Femur (tissue), 1 donor: ENCODE results near the gene MAPK10.

ENCODE experiments used
- DNase-seq: peaks from one replicate; pipeline ENCODE4 v3.0.0-alpha.2; 2017

The MAPK10 gene

DNA sequence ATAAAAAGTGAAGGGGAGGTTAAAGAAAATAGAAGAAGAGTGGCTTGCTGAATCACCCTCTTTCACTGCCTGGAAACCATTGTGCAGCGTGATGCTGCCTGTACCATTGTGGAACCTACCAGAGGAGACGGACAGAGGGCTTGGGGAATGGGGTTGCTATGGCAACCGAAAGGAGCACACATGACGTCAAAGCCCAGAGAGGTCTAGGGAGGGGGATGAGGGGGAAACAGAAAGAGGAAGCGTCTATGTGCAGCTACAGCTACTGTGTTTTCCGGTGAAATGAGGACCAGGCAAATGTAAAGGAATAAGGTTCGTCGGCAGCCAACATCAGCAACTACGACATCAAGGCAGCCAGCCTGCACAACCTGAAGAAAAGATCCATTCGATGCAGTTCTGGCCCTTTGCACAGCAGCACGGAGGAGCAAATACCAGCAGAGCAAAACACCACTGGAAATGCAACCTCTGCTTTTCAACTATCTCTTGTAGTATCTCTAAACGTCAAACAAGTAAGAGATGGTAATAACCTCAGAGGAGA is at the start of gene MAPK10:
Gene MAPK10 (minus strand): TSS at position 110 of the 535 bp plus-strand sequence.
- peak; percentile 88 for DNase-seq

DNA sequence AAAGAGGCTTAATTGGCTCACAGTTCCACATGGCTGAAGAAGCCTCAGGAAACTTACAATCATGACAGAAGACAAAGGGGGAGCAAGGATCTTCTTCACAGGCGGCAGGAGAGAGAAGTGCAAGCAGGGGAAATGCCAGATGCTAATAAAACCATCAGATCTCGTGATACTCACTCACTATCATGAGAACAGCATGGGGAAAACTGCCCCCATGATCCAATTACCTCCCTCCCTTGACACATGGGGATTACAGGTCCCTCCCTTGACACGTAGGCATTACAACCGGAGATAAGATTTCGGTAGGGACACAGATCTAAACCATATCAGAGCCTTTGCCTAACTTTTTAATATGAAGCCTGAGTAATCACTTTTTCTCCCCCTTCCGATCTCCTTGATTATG is 43.7 kb upstream of the MAPK10 start:
- DNase-seq, result no peak

DNA sequence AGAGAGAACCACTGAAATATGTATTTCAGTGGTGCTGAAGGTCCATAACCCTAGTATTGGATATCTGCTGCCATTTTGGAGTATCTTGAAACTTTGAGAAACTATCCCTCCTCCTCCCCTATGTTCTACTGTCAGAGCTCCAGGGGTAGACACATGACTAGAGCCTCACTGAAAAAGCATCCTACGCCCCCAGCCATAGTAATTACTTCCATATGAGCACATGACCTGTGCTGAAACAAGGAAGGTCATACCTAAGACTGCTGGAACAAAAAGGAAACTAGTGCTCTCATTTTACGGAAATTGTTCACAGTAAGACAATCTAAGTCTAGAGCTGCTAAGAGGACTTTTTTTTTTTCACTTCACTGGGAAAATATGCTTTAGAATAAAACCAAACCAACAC is 42.0 kb upstream of the MAPK10 start:
- no peak for DNase-seq

DNA sequence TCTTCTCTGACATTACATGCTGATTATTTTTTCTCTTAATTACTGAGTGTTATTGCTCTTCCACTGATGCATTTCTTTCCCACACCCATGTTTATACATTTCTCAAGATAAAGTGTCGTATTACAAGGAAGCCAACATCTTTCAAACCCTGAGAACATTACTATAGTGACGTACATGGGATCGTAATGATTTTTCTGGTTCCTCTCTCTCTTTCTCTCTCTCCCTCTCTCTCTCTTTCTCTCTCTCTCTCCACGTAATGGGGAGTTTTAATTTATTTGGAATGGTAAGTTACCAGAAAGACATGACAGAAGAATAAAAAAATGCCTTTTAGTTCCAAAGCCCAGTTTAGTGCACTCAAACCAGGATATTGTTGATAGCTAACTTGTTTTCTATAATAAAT is 40.4 kb upstream of the MAPK10 start:
- no peak for DNase-seq

DNA sequence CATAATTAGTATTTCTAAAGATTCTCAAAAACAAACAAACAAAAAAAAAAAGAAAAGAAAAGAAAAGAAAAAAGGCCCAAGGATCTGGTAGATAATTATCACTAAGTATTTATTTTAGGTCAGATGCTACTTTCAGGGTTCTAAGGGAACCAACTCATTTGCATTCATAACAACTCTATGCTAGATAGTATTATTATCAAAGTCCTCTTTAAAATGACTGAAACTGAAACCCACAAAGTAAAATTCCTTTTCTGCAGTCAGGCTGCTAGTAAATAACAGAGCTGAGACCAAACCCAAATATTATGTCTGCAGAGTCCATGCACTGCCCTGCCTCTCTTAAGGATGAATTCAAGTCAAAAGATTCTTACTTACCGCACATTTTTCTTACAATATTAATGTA is 38.3 kb upstream of the MAPK10 start:
- no peak for DNase-seq

DNA sequence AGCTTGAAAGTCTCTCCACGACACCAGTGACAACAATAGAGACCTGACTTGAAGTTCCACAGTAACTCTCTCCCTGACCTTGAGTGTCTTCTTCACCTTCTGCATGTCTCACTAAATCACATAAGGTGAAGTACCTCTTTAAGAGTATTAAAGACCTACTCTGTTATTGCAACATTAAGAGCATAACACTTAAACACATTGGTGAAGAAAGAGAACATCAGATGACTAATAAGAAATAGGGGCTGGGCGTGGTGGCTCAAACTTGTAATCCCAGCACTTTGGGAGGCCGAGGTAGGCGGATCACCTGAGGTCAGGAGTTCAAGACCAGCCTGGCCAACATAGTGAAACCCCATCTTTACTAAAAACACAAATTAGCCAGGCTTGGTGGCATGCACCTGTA is 33.9 kb upstream of the MAPK10 start:
- DNase-seq, result no peak

DNA sequence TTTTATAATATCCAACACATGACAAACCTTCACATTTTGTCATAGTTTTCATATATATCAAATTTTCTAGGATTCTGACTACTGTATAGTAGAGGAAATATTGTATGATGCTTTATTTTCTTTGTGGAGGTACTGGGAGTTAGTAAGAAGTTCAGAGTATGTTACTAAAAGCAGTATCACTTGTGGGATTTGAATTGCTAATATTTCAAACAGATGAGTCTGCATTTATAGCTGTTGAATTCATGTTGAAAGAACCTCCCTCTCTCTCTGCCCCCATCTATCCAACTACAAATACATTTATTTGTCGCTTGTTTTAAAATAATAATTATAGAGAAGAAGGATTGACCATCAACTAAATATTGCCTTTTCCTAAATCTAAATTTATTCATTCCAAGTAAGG is 29.8 kb upstream of the MAPK10 start:
- DNase-seq, result no peak

DNA sequence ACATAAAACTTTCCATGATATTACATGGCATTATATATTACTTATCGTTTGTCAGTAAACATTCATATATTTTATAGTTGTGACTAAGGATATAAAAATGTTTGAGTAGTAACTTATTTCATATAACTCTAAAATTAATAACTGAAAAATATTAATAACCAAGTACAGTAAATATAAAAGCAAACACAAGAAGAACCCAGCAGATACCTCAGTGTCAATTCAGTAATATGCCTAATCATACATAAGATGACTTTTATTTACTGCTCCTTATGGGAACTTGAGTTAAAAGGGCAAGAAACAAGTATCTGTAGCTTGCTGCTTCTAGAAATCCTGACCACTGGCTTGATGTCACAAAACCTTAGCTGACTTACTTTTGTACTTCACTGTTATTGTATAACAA is 28.4 kb upstream of the MAPK10 start:
- no peak for DNase-seq

DNA sequence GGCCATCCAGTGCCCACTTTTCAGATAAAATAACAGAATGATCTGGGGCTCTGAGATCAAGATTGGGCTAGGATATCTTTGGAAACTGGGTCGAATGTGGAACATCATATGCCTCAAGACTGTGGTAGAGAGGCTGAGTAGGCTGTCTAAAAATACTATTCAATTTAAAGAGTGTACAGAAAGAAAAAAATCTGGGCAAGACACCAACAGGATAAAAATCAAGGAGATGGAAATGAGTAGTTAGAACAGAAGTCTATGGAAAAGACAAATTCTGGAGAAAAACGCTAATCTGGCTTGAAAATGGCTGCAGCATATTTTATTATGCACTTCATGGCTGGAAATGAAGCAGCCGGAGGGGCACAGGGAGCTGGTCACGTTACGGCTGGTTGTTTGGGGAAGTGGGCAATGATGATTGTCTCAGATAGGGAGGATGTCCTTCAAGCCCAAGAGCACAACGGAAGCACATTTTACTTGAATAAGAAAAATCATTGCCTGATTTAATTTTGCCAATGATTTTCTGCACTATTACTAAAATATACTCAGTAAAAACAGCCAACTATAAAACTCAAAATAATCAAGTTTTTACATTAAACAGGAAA is 27.1 kb upstream of the MAPK10 start:
- no peak for DNase-seq

DNA sequence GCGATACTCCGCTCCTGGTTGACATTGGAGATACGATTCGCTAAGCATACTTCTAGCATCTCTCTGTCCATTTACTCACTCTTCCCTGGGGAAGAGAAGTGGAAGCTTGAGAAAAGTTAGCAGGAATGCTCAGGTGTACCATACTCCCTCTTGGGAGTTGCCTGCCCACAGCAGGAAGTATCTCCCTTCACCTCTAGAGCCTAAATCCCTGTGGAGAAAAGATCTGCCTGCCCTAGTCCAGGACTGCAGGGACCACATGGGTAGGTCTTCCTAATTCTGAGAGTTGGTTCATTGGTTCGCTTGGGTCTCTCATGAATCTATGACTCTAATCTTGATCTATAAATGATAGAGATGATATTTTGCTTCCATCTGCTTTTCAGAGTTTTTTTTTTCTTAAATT is 26.3 kb upstream of the MAPK10 start:
- DNase-seq, result no peak

DNA sequence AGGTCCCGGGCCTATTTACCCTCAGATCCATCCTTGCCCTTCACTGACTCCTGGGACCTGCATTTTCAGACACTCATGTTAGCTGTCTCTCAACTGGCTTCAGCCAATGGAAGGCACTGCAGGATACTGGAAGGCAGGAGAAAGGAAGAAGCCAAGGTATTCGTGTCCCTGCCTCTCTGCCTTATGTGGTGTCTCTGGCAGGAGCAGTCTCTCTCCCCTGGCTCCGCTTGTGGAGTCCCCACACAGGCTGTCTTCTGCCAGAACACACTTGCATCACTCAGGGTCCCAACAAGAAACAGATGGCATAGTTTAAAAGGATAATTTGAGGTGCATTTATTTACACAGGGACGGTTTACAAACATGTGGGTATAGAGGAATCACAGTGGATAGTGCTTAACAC is 21.6 kb upstream of the MAPK10 start:
- no peak for DNase-seq

DNA sequence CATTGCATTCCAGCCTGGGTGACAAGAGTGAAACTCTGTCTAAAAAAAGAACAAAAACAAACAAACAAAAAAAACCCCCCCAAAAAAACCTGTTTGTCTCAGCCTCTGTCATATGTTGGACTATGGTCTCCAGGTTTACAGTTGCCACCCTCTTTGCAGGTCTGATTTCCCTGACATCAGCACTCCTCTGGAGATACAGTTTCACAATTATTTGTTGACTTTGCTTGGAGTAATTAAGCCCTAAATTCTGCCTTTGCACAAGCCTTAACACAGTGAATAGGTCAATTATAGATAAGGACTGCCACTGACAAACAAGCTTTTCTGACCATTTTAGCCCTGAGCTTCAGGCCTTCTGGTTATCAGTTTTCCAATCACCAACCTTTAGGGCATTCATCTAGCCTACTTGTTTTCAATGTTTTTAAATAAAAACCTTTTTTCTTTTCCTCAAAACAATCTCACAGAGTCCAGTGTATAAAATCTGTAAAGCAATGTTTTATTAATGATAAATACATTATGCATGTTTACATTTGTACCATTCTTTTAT is 20.4 kb upstream of the MAPK10 start:
- DNase-seq, result no peak

DNA sequence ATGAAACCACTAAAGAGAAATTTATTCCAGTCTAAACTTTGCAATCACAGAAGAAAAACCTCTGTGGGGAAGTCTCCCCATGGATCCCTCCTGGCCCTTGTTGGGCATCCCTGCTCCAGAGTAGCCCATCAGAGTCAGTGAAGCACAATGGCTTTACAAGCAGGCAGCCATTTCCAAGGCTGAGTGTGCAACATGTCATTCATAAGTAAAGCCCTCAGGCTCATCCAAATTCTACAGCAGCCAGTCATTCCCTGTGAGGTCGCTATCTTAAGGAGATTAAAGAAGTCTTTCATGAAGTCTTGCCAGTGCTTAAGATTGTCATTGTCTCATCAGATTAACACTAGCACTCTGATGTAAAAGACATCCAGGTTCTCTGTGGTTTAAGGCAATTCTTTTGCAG is 17.0 kb upstream of the MAPK10 start:
- DNase-seq, result no peak

DNA sequence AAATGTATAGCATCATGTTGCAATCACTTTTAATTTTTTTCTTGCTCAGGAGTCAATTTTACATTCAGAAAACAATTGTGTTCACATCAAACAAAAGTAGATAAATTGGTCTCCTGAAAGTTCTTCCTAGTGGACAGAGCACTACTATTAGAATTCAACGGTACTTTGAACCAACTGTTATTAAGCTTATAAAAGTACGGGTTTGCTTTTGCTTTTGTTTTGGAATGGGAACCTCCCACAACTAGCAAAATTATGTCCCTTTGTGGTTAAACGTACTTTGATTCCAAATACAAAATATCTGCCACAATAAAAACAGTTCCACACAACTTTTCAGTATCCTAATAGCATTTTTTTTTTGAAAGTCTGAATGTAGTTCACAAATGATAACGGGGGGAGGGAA is 8.6 kb upstream of the MAPK10 start:
- no peak for DNase-seq

DNA sequence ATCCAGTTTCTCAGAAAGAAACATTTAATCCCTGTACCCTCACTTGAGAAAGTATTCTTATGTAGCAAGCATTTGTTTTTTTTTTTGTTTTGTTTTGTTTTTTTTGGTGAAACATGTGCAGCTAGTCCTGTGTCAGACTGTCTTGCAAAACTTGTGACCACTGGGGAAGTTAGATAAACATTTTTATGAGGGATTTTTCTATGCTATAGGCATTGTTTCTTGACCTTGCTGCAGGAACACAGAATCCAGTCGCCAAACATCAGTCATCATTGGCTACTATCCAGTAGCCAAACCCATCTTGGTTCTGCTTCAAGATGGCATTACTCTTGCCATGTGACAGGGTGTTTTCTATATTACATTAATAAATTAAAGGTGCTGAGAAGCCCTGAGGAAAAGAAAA is 7.7 kb upstream of the MAPK10 start:
- DNase-seq, result no peak

DNA sequence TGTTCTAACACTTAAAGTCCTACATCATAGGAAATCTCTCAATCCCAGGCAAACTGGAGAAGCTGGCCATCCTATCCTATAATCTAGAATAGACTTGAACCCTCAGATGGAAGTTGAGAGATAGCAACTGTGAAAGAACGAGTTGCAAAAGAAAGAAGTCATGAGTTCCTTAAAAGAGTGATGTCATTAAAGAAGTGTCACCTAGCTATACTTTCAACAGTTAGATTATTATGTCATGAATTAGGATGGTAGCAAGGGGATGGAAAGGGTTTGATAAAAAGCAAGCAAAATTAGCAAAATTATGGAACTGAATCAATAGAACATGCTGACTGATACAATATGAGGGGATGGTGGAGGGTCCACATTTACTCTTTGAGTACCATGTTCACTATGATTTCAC is 7.1 kb upstream of the MAPK10 start:
- DNase-seq, result no peak

DNA sequence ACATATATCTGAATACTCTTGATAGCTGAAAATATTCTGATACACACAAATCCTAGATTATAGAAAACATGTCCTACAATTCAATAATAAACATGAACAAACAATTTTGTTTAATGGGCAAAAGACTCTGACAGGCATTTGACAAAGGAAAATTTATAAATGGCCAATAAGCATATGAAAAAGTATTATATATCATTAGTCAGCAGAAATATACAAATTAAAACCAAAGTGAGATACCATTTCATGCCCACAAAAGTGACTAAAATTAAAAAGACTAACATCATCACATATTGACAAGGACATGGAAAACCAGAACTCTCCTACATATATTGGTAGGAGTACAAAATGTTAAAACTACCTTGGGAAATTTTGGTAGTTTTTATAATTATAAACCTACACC is 2.7 kb upstream of the MAPK10 start:
- no peak for DNase-seq

DNA sequence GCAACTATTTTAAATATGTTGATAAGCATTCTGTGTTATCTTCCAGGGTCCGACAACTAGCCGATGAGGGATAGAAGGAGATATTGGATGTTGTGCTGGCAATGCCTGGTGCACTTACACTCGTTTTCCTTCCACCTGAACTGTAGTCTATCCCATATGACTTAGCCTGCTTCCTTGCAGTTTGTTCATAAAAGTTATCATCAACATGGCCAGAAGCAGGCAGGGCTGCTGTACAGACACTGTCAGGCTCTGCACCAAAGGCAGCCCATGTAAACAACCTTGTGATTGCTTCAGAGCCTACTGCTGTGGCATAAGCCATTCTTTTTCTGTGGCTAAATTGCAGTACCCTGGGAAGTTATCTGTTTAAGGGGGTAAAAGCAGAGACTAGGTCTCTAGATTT is 1.6 kb downstream of the MAPK10 start:
- DNase-seq, result no peak

DNA sequence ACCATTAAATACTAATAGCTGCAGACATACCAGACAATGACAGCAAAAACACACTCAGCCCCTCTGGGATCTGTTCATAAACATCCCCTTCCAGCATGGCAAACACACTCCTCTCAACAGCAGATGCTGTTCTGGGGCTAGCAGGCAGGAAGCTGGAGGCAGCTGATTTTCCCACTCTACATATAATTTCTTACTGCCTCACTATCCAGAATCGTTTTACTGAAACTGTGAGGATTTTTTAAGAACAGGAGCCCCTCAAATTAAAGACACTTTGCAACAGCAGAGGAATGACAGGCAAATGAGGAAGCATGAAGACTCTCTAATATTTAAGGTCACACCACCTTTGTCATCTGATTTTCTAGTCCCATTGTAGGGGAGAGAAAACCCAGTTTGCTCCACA is 2.2 kb downstream of the MAPK10 start:
- DNase-seq, result peak; percentile 17

DNA sequence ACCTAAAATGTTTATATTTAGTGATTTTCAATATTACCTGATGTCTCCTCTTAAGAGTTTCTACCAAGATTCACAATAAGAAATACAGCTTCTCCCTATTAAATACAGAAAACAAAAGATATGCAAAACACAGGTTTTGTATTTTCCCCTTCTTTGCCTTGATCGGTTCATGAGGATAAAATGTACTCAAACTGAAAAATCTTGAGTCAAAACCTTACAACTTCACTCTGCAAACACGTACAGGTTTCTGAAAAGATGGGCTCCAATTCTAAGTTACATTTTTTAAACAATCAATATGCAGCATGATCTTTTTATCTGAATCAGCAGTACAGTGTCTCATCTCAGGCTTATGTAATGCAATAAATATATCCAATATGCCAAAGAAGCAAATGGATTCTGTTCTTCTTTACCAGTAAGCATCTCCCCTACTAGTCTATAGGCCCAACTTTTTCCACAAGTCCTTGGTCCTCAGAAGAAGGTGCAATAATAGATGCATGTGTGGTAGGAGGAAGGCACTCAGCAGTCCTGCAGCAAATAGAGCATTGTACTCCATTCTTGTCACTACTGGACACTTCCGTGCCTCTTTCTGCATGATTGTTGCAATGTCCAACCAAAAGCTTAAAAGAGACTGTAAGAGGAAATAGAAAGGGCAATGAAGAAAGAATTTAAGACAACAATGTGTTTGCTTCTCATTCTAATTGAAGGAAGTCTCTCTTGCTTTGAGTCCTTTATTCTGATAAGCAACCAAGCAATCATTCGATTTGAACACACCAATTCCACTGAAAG is 3.2 kb downstream of the MAPK10 start:
- no peak for DNase-seq

DNA sequence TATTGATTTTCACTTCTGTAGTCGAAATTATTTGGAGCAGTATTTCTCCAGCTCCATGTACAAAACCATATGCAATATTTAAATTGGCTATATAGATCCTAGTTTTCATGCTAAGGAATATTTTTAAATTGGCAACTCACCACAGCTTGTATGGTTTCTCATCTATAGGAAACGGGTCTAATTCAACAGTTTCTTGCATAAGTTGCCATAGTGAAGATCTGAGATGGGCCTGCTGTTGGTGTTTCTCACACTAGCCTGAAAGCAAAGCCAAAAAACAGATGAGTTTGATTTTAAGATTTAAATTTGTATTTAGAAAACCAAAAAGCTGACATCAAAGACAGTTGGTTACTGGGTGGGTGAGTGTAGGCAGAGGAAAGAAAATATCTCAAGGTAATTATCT is 5.5 kb downstream of the MAPK10 start:
- no peak for DNase-seq

DNA sequence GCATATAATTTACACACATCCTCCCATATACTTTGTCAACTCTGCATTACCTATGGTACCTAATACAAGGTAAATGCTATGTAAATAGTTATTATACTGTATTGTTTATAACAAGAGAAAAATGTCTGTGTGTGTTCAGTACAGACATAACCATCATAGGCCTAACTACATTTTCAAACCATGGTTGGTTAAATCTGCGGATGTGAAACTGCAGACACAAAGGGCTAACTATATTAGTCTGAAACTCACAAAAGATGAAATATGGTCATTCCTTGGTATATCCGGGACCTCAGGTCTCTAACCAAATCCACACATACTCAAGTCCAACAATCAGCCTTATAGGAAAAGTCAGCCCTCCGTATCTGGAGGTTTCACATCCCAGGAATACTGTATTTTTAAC is 13.5 kb downstream of the MAPK10 start:
- DNase-seq, result no peak

DNA sequence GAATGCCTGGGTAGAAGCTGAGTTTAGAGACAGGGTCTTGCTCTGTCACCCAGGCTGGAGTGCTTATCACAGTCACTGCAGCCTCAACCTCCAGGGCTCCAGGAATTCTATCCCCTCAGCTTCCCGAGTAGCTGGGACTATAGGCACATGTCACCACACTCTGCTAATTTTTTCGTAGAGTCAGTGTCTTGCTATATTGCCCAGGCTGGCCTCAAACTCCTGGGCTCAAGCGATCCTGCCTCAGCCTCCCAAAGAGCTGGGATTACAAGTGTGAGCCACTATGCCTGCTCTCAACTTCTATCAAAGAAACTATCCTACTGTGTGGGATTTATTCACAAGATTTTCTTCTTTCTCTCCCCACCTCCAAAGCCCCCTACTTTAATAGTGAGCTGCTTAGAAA is 15.7 kb downstream of the MAPK10 start:
- no peak for DNase-seq

DNA sequence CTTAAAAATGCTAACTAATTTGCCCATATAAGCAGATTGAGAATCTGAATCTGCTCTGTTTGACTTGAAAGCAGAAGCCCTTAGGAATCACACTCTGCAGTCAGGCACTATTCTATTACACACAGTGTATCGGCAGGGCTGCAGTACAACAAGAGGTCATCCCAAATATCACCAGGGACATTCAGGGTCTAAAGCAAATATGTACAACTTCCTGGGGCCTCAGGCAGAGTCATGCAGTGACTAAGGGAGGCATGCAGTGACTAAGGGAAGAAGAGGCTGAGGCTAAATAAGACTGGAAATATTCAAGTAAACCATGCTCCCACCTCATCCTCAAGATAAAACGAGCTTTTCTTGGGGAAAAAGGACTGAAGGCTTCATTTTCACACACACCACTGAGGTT is 20.9 kb downstream of the MAPK10 start:
- no peak for DNase-seq

DNA sequence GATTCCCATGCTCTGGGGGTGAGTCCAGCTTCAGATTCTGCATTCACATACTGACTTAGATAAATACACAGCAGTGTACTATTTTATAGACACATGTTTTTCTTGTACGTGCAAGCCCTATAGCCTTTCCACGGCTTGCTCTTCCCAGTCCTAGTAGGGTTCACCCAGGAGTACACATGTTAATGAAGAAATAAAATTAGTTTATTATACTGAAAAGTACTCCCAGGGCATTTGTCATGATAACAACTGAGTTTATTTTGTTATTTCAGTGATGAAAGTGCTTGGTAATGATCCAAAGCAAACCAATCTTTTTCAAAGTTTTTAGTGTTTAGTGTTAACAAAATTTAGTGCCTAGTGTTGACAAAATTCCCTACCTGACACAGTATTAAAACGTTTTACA is 21.3 kb downstream of the MAPK10 start:
- no peak for DNase-seq
